GM21529 (cell line): Measurements from ENCODE around the gene COPE.

ENCODE experiments used
- ATAC-seq: cut with Tn5 transposase; IDR thresholded peaks from one replicate; pipeline ENCODE4 v1.9.1; 2021; ENCODE audit not compliant: unreplicated experiment

The COPE gene

GRCh38 chr19:18895038-18895823 is 24.0 kb downstream of the COPE start:
- ATAC-seq: no peak

GRCh38 chr19:18894254-18895037 is 24.7 kb downstream of the COPE start:
- ATAC-seq: no peak

- no peak for ATAC-seq
Observed at GRCh38 chr19:18893587-18894253, 25.5 kb downstream of the COPE start.

- no peak for ATAC-seq
Observed at GRCh38 chr19:18889949-18890745, 29.0 kb downstream of the COPE start.

GRCh38 chr19:18886972-18887371 is 32.2 kb downstream of the COPE start:
- no peak for ATAC-seq

GRCh38 chr19:18883526-18884304 is 35.5 kb downstream of the COPE start:
- no peak for ATAC-seq

GRCh38 chr19:18881491-18881890 is 37.7 kb downstream of the COPE start:
- no peak for ATAC-seq

GRCh38 chr19:18879579-18880373 is 39.4 kb downstream of the COPE start:
- no peak for ATAC-seq

- no peak for ATAC-seq
Observed at GRCh38 chr19:18878858-18879578, 40.2 kb downstream of the COPE start.

GRCh38 chr19:18878058-18878797 is 41.0 kb downstream of the COPE start:
- ATAC-seq: no peak

GRCh38 chr19:18876865-18877264 is 42.3 kb downstream of the COPE start:
- no peak for ATAC-seq

- ATAC-seq: no peak
Observed at GRCh38 chr19:18875726-18876125, 43.5 kb downstream of the COPE start.

- ATAC-seq: no peak
Observed at GRCh38 chr19:18871543-18871942, 47.6 kb downstream of the COPE start.

GRCh38 chr19:18870531-18871172 is 48.5 kb downstream of the COPE start:
- no peak for ATAC-seq

GRCh38 chr19:18869781-18870530 is 49.2 kb downstream of the COPE start:
- ATAC-seq: no peak

- ATAC-seq: no peak
Observed at GRCh38 chr19:18869023-18869618, 50.1 kb downstream of the COPE start.
